Vagina (tissue), 2 donors: ENCODE data around the gene ALDH3B2. TPM values are rescaled to one million over a fixed set of nuclear protein-coding genes. Genes with fewer than 3 reads are reported as not detected.

Experiments
- DNase-seq, 2 donors: peaks; one replicate each; pipeline ENCODE4 v3.0.0-alpha.2; 2017; ENCODE audit errors: extremely low spot score in 2 of 2
- H3K27ac ChIP-seq: fragments of 200-600 bp; sonication (generic); one replicate; pipeline ENCODE4 v1.5.1; 2019
- H3K27me3 ChIP-seq: fragments of 200-600 bp; sonication (generic); one replicate; pipeline ENCODE4 v1.5.1; 2019
- H3K36me3 ChIP-seq, 2 donors: fragments of 200-600 bp; sonication (generic); one replicate each; pipeline ENCODE4 v1.5.1; 2017 to 2019
- H3K4me1 ChIP-seq: fragments of 200-600 bp; sonication (generic); one replicate; pipeline ENCODE4 v1.5.1; 2019
- H3K4me3 ChIP-seq, 2 donors: fragments of 200-600 bp; sonication (generic); 1 replicate in 1 of 2; 2 replicates in 1 of 2; pipeline ENCODE4 v1.5.1; 2016 to 2019
- H3K9me3 ChIP-seq: fragments of 200-600 bp; sonication (generic); one replicate; pipeline ENCODE4 v1.5.1; 2019
- POLR2A ChIP-seq, 2 donors: fragments of 450-650 bp; IDR thresholded peaks; one replicate each; pipeline ENCODE4 v1.6.1; 2017; ENCODE audit warnings: antibody characterized with exemption in 2 of 2, mild to moderate bottlenecking in 2 of 2, moderate library complexity in 2 of 2
- POLR2AphosphoS5 ChIP-seq, 2 donors: sonication (generic); formaldehyde crosslinking; IDR thresholded peaks; one replicate each; pipeline ENCODE4 v1.9.0; 2017; ENCODE audit warnings: antibody characterized with exemption in 2 of 2, mild to moderate bottlenecking in 2 of 2, low read depth in 1 of 2; ENCODE audit not compliant: insufficient read depth in 1 of 2
- intact Hi-C: fragments of 100-400 bp; cut with DNase I; formaldehyde crosslinking; loops from one replicate; pipeline ENCODE4 v1.15.1; 2023
- total RNA-seq: library from RNA; depleted of rRNA; stranded (reverse); fragments of >200 nt; gene quantifications from one replicate; pipeline ENCODE4 v1.2.3, GENCODE V29; 2016
- TF ChIP-seq, protein P1 (sequence below), 3 experiments: fragments of 450-650 bp in 2 of 3; fragments of 200-600 bp in 1 of 3; sonication (generic) in 1 of 3; IDR thresholded peaks; one replicate each; pipeline ENCODE4 v1.5.1; 2017 to 2019; ENCODE audit warnings: antibody characterized with exemption in 3 of 3, mild to moderate bottlenecking in 2 of 3, moderate library complexity in 2 of 3

The ALDH3B2 gene
- total RNA-seq, 1 donor from 2014 or later = 19.9 TPM

DNA sequence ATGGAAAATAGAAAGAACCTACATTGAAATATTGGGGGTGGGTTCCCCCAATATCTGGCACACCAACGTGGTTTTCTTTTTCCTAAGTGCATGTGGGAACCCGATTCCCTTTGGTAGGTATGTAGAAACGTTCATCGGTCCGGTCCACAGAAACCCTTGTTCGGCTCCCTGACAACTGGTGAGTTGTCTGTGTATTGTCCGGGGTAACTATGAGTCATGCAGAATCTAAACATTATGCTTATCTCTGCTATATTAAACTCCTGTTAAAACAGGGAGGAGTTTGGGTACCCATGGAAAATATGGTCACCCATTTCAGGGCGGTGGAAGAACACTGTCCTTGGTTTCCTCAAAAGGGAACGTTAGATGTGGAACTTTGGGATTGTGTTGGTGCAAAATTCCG is 25.1 kb upstream of the ALDH3B2 start:
- H3K27ac ChIP-seq = no peak overlapping the region
- H3K27me3 ChIP-seq = no peaks in the 10 kb centered on the region
- H3K4me1 ChIP-seq = no peaks in the 10 kb centered on the region
- no peaks in the 10 kb centered on the region for H3K36me3 ChIP-seq
- no peak overlapping the region for H3K4me3 ChIP-seq
- H3K9me3 ChIP-seq = no peaks in the 10 kb centered on the region
- no peak for DNase-seq
- intact Hi-C loops = no loop called here
- TF ChIP-seq POLR2A (IDR thresholded peaks at IDR 0.05) = no peak
- TF ChIP-seq POLR2AphosphoS5 (IDR thresholded peaks at IDR 0.05; ENCODE audit: insufficient read depth in 1 of 2, low read depth in 1 of 2) = no peak
- TF ChIP-seq, protein P1, sequence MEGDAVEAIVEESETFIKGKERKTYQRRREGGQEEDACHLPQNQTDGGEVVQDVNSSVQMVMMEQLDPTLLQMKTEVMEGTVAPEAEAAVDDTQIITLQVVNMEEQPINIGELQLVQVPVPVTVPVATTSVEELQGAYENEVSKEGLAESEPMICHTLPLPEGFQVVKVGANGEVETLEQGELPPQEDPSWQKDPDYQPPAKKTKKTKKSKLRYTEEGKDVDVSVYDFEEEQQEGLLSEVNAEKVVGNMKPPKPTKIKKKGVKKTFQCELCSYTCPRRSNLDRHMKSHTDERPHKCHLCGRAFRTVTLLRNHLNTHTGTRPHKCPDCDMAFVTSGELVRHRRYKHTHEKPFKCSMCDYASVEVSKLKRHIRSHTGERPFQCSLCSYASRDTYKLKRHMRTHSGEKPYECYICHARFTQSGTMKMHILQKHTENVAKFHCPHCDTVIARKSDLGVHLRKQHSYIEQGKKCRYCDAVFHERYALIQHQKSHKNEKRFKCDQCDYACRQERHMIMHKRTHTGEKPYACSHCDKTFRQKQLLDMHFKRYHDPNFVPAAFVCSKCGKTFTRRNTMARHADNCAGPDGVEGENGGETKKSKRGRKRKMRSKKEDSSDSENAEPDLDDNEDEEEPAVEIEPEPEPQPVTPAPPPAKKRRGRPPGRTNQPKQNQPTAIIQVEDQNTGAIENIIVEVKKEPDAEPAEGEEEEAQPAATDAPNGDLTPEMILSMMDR (IDR thresholded peaks at IDR 0.05) = no peak

DNA sequence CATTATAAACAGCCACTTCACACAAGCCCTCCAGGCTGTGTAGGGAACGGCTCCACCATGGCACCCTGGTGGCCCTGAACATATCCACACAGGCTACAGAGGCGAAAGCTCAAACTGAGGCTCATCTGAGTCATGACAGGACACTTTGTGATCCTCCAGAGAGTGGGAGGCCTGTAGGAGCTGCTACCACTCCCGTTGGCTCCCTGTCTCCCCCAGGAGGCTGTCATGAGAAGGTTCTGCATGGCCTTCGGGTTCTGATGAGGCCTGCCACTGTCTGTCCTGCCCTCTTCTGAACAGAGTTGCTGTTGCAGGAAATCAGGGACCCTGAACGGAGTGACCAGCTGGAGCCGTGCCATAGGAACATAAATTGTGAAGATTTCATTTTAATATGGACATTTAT is 23.8 kb upstream of the ALDH3B2 start:
- Histone ChIP-seq H3K27me3 (no peaks in the 10 kb centered on the region), H3K27ac (no peak overlapping the region), H3K9me3 (no peaks in the 10 kb centered on the region), H3K36me3 (no peaks in the 10 kb centered on the region), H3K4me1 (no peaks in the 10 kb centered on the region), H3K4me3 (no peak overlapping the region)
- DNase-seq = no peak
- intact Hi-C loops = no loop called here
- TF ChIP-seq POLR2A (IDR thresholded peaks at IDR 0.05) (no peak), POLR2AphosphoS5 (IDR thresholded peaks at IDR 0.05; ENCODE audit: insufficient read depth in 1 of 2, low read depth in 1 of 2) (no peak)
- TF ChIP-seq, protein P1 (IDR thresholded peaks at IDR 0.05) = no peak

DNA sequence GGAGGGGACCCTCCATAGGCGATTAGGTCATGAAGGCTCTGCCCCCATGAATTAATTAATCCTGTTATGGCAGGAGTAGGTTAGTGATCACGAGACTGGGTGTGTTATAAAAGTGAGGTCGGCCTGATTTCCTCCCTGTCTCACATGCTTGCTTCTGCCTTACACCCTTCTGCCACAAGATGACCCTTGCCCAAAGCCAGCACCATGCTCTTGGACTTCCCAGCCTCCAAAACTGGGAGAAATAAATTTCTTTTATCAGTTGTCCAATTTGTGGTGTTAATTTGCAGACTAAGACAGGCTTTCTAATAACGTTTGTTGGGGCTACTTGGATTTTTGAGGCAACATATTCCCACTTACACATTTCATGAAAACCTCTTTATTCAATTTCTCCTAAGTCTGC is 23.4 kb upstream of the ALDH3B2 start:
- no peak overlapping the region for H3K4me3 ChIP-seq
- no peak overlapping the region for H3K27ac ChIP-seq
- H3K36me3 ChIP-seq = no peaks in the 10 kb centered on the region
- intact Hi-C loops = no loop called here
- TF ChIP-seq, protein P1 (IDR thresholded peaks at IDR 0.05) = no peak
- TF ChIP-seq POLR2AphosphoS5 (IDR thresholded peaks at IDR 0.05; ENCODE audit: insufficient read depth in 1 of 2, low read depth in 1 of 2) = no peak
- no peak for TF ChIP-seq POLR2A (IDR thresholded peaks at IDR 0.05)
- H3K27me3 ChIP-seq = no peaks in the 10 kb centered on the region
- no peak for DNase-seq
- no peaks in the 10 kb centered on the region for H3K4me1 ChIP-seq
- no peaks in the 10 kb centered on the region for H3K9me3 ChIP-seq

DNA sequence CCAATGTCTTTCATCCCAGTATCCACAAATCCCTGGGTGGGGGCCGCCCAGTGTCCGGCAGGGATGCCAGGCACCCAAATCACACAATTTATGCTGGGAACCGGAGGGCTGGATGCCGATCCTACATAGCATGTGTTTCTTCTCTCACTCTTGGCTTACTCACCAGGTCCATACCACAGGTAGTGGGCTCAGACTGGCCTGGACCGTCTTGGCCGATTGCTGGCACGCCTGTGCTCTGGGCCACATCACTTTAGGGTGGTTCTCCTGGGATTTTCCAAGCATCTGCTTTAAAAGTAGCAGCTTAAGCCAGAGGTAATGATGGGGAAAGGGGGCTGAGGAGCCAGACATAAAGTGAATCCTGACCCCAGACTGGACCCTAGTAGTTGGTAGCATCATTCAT is 22.6 kb upstream of the ALDH3B2 start:
- no peak overlapping the region for H3K27ac ChIP-seq
- no peak overlapping the region for H3K4me3 ChIP-seq
- TF ChIP-seq POLR2A (IDR thresholded peaks at IDR 0.05) (no peak), POLR2AphosphoS5 (IDR thresholded peaks at IDR 0.05; ENCODE audit: insufficient read depth in 1 of 2, low read depth in 1 of 2) (no peak)
- TF ChIP-seq, protein P1 (IDR thresholded peaks at IDR 0.05) = no peak
- DNase-seq = no peak
- no peaks in the 10 kb centered on the region for H3K9me3 ChIP-seq
- no peaks in the 10 kb centered on the region for H3K27me3 ChIP-seq
- H3K4me1 ChIP-seq = no peaks in the 10 kb centered on the region
- intact Hi-C loops = no loop called here
- H3K36me3 ChIP-seq = no peaks in the 10 kb centered on the region

DNA sequence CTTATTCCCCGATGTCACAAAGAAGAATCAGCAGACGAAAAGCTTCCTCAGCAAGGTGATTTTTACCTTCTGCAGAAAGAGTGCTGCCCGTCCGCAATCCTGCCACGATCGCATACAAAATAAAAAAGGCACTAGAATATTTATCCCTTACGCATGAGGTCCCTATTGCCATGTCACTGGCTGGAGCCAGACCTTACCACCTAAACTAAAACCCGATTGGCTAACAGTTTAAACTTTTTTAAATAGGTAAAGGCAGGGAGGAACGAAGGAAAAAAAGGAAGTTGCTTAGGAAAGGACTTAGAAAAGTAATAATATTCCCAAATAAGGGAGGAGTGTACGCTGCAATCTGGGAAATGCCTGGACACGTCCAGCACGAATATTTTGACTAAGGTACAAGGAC is 21.2 kb upstream of the ALDH3B2 start:
- H3K4me1 ChIP-seq = no peaks in the 10 kb centered on the region
- H3K27me3 ChIP-seq = no peaks in the 10 kb centered on the region
- DNase-seq = no peak
- H3K4me3 ChIP-seq = no peak overlapping the region
- TF ChIP-seq POLR2AphosphoS5 (IDR thresholded peaks at IDR 0.05; ENCODE audit: insufficient read depth in 1 of 2, low read depth in 1 of 2) (no peak), POLR2A (IDR thresholded peaks at IDR 0.05) (no peak)
- TF ChIP-seq, protein P1 (IDR thresholded peaks at IDR 0.05) = no peak
- H3K27ac ChIP-seq = no peak overlapping the region
- no peaks in the 10 kb centered on the region for H3K36me3 ChIP-seq
- H3K9me3 ChIP-seq = no peaks in the 10 kb centered on the region
- intact Hi-C loops = no loop called here
